GM18873 (cell line): ENCODE measurements around the gene EYA2.
"Not testable (repeated sequence)": the region's sequence is repeated elsewhere in the genome, so short reads cannot be mapped to it uniquely, and the experiment has no call there.

Source experiments
- ATAC-seq: cut with Tn5 transposase; IDR thresholded peaks from one replicate; pipeline ENCODE4 v1.9.1; 2021; ENCODE audit warnings: mild to moderate bottlenecking, moderate library complexity, moderate number of reproducible peaks; ENCODE audit not compliant: unreplicated experiment, low FRiP score

The EYA2 gene

GRCh38 chr20:46894971-46895905 lies 595 bp downstream of the EYA2 start:
- ATAC-seq, result no peak

DNA sequence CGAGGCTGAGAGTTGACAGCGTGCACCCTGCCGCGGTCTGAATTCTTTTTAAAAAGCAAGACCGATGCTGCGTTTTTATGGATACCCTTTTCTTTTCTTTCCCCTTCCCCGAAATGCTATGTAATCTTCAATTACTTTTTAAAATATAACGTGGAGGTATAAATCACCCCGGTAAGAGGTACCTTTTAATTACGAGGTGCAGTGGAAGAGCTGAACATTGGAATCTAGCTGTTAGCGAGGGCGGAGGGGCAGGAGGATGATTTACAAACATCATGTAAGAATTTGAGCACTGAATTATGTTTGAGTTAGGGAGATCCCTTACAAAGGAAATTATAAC lies 1.2 kb downstream of the EYA2 start:
- no peak for ATAC-seq

- no peak for ATAC-seq
Measured at GRCh38 chr20:46897328-46897880, 2.8 kb downstream of the EYA2 start.

DNA sequence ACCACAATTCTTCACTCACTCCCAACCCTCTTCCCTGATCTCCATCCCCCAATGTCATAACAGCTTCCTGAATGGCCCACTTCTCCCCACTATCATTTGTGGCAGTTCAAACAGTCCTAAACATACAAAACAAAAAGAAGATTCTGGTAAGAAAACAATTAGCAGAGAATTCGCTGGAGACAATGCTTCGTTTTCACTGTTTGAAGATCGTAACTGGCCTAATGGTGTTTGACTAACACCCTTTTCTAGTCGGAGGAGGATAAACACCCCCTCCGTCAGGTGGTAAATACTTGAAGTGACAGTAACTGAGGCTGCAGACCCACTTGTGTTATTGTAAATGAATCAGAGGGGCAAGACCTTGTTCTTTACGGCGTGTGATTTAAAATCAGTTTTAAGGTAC lies 3.8 kb downstream of the EYA2 start:
- no peak for ATAC-seq

DNA sequence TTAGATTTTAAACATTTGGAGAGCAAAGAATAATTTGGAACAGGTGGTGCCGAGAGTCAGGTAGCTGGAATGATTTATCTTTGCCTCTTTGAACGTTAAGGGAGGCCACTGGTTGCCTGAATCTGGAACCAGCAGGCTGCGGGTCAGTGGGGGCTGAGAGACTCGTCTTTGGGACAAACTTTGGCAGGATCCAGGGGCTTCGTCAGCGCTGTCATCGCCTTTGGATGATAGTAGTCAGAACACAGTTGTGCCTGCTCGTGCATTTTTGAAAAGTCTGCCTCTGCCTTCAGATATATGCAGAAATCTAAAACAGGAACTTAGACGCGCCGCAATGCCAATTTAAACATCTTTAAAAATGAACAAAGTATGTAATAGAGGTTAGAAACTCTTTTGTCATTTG lies 5.0 kb downstream of the EYA2 start:
- ATAC-seq, result no peak

DNA sequence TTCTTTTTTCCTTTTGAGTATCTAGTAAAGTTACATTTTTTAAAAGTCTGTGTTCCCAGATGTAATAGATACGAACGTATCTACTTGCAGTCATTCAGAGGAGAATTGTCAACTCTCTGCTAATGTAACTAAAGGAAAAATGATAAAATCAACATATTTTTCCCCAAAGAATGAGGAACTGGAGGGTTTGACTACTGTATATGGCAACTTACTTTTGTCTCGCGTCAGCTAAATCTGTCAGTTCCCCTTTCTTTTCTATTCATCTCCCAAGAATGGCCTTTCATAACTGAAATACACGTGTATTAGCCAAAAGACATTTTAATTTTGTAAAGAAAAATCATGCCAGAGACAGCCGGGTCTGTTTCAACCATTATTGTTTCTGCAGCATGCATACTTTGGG lies 5.4 kb downstream of the EYA2 start:
- no peak for ATAC-seq

GRCh38 chr20:46900826-46901225 lies 6.2 kb downstream of the EYA2 start:
- ATAC-seq, result no peak

GRCh38 chr20:46901638-46902037 lies 7.0 kb downstream of the EYA2 start:
- ATAC-seq, result no peak

- ATAC-seq, result no peak
Measured at GRCh38 chr20:46903256-46903655, 8.6 kb downstream of the EYA2 start.

DNA sequence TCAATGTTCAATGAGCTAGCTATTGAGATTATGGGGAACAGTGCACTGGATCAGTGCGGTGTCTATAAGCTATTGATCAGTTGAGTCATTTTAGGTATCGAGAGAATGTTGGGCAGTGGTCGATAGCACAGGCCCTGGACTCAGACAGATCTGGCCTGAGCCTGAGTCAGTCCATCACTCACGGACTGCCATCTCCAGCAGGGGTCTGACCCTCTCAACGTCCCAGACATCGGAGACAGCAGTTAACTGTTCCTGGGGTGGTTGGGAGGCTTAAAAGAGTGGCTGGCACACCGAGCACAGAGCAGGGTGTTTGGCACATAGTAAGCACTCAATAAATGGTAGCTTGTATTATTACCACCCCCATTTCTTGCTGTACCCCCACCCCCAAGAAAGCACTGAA lies 9.3 kb downstream of the EYA2 start:
- no peak for ATAC-seq

- no peak for ATAC-seq
Measured at GRCh38 chr20:46905364-46906125, 10.9 kb downstream of the EYA2 start.

DNA sequence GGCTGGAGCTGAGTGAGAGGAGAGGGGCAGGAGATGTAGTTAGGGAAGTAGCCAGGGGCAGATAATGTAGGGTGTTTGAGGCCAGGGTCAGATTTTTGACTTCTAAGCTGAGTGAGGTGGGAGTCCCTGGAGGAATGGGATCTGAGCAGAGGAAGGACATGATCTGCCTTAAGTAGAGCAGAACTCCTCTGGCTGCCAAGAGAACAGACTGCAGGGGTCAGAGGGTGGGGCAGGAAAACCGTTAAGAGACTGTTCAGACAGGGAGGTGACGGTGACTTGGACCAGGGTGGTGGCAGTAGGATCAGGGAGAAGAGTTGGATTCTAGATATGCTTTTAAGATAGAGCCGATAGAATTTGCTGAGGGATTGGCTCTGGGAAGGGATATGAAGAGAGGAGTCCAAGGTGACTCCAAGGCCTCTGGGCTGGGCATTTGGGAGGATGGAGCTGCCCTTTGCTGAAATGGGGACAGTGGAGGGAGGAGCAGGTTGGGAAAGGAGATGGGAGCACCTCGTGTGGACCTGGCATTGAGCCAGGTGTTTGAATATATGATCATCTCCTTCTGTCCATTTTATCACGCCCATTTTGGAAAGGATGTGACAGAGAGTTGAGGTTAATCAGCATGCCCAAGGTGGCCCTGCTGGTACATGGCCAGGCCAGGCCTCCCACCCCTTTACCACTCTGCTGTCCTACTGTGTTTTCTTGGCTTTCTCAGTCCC lies 18.8 kb downstream of the EYA2 start:
- no peak for ATAC-seq

DNA sequence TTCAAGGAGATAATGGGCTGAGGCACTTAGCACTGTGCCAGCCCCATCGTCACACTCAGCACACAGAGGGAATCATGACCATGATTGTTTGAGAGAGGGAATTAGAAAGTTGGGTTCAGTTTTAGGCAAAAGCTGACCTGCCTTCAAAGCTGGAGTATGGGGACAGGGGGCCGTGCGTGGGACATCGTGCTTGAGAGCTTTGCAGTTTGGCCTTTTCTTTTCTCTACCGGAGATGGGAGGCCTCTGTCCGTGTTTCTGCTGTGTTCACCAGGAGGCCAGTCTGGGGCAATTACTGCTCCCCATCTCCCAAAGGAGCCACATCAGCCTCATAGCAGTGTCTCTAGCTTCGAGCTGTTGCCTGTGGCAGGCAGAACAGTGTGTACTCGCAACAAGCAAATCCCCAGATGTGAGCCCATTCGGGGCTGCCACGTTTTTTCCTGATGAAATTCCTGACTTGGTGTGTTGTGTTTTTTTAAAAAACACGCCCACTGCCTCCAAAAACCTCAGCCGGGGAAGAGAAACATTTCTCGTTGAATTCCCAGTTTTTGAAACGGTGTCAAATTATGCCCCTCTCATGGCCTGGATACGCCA lies 20.2 kb downstream of the EYA2 start:
- ATAC-seq, result no peak

DNA sequence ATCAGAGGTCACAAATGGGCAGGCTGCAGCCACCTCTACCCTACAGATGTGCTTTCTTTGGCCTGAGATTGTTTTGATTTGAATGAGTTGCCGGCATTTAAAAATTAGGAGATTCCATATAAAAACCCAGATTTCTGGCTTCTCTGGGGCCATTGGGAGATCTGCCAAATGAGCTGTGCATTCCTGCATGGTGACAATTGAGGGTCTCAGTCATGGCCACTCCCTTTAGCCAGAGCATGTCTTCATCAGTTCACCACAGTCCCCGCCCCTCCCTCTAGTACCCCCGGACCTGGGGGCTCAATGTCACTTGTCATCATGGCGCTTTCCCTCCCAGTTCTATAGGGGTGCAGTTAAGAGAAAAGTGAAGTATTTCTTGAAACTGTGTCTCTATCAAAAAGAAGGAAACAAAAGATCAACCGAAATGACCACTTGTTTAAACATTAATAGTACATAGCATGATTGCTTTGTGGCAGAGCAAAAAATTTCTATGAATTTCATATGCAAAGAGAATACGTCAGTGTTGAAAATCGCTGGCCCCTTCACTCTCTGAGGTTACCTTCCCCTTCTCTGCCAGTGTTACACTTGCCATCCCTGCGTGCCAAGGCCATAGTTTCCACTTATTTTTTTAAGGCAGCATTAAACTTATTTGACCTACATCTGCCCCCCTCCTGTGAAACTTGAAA lies 21.1 kb downstream of the EYA2 start:
- no peak for ATAC-seq

- ATAC-seq, result no peak
Measured at GRCh38 chr20:46916258-46916603, 21.6 kb downstream of the EYA2 start.

GRCh38 chr20:46917155-46917554 lies 22.5 kb downstream of the EYA2 start:
- ATAC-seq, result no peak

GRCh38 chr20:46920114-46920513 lies 25.5 kb downstream of the EYA2 start:
- no peak for ATAC-seq

- not testable (repeated sequence) for ATAC-seq
Measured at GRCh38 chr20:46922841-46923240, 28.2 kb downstream of the EYA2 start.

DNA sequence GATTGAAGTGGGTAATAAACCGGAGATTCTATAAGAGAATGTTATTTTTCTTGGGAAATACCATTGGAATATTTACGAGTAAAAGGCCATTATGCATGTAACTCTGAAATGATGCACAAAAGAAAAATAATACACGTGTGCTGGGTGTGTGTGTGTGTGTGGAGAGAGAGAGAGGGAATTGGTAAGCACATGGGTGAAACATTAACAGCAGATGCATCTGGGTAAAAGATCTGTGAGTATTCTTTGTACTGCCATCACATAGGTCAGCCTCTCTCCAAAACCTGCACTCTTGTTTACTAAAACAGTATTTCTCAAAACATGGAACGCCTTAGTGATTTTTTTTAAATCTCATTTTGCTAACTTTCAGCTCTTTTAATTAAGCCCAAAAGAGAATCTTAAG lies 28.9 kb downstream of the EYA2 start:
- ATAC-seq, result no peak

DNA sequence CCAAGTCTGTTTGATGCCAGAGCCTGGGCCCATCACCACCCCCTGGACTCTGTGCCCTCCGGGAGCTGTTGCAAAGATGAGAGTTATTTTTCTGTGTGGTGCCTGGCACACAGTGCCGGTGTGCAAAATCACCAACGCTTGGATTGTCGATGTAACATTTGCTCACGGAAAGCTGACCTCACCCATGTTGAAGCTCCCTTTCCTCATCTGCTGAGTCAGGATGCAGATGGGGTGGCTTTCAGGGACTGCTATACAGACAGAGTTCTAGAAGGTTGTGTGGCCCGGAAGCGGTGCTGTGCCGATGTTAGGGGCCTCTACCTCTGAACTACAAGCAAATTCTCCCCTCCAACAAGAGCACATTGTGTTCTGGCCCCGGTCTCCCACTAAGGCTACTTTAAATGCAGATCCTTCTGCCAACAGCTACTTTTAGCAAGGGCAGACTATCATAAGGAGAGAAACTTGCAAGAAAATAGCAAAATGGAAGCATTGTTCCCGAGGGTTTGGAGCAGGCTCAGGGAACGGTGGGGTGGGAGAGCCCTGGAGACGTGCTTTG lies 34.0 kb downstream of the EYA2 start:
- ATAC-seq, result no peak
